Cardiac fibroblast (primary cell): ENCODE results near the gene COL23A1.

Source experiments
- DNase-seq, 2 donors: peaks; one replicate each; pipeline versions ENCODE4 v3.0.0 to v3.0.0-alpha.2; 2010; ENCODE audit warnings: low read depth in 2 of 2
- H3K4me3 ChIP-seq, 2 donors: replicated peaks in 1 of 2; 1 replicate in 1 of 2; 2 replicates in 1 of 2; pipeline ENCODE4 v1.5.1; 2011; ENCODE audit warnings: low read depth in 2 of 2, low read length in 2 of 2, mild to moderate bottlenecking in 2 of 2, moderate library complexity in 1 of 2
- CTCF ChIP-seq: IDR thresholded peaks from one replicate; pipeline ENCODE4 v1.5.1; 2011; ENCODE audit warnings: low read depth, mild to moderate bottlenecking, low read length, inconsistent platforms

The COL23A1 gene

DNA sequence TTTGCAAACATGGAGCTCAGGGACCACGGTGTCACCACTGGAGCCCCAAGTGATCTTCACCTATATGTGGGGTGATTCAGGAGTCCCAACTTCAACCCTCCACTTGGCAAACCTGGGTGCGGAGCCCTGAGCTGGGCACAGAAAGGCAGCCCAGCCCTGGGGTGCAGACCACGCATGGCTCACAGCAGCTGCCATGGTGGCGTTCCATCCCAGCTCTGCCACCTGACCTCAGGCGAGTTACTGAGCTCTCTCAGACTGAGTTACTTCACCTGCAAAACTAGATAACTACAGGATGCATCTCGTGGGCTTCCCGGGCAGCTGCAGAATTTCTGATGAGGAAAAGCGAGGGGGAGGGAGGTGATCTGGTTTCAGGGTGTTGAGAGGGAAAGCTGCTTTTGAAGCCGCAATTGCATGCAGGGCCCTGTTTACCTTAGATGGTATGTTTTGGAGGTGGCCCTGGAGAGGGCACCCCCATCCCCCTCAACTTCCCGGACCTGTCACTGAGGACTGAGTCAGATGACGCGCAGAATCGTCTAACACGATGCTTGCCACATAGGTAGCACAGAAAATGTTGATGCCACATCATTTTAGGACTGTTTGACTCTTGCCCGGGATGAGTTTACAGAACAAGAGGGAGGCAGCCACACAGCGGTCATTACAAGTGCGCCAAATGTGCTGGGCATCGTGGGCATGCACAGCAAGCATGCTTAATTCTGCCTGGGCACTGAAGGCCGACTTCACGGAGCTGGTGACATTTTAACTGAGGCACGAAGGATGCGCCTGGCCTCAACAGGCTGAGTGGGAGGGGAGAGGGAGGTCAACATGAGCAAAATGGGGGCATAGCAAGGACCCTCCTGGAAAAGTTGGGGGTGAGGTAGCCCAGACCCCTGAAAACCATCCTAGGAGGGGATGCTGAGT, 154.6 kb downstream of the COL23A1 start:
- H3K4me3 ChIP-seq = no peak overlapping the region
- TF ChIP-seq CTCF = no peak
- no peak for DNase-seq

DNA sequence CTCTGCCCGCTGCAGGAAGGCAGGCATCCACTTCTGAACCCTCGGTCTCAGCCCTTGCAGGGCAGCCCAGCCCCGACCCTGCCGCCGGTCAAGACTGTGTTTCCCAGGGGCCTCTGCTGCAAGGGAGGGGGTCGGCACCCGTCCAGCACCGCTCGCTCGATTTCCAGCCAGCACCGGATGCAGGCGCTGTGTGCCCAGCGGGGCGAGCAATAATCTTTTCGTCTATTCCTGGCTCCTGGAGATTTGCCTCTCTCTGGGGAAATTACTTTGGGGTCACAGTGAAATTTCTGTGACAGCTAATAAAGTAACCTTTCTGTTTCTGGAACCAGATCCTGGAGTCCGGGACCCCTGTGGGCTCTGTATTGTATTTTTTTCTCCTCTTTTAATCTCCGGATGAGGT, 155.3 kb downstream of the COL23A1 start:
- no peak for TF ChIP-seq CTCF
- no peak overlapping the region for H3K4me3 ChIP-seq
- no peak for DNase-seq

DNA sequence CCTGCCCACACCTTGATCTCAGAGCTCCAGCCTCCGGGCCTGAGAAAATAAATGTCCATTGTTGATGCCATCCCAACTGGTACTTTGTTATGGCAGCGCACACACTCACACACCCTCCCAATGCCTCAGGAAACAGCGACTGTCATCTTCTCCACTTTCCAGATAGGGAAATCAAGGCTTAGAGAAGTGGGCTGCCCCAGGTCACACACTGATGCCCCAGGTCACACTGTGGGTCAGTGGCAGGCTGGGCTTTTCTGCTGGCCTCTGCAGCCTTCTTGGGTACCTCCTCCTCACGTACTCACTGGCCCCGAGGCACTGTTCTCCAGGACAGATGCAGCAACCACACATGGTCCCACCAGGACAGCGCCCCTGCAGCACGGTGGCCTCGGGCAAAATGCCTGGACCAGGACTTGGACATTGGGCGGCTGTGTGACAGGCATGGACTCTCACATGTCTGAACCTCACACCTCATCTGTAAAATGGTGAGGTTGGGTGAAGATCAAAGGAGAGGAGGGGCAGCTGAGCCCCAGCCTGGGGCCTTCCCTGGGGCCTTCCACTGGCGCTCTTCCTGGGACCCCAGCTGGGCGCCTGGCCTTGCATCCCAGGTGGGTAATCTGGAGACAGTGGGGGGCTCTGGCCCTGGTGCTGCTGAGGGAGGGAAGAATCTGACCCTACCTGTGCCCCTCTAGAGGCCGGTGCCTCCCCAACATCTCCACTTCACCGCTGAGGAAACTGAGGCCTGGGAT, 156.0 kb downstream of the COL23A1 start:
- H3K4me3 ChIP-seq = no peak overlapping the region
- DNase-seq = no peak
- no peak for TF ChIP-seq CTCF

DNA sequence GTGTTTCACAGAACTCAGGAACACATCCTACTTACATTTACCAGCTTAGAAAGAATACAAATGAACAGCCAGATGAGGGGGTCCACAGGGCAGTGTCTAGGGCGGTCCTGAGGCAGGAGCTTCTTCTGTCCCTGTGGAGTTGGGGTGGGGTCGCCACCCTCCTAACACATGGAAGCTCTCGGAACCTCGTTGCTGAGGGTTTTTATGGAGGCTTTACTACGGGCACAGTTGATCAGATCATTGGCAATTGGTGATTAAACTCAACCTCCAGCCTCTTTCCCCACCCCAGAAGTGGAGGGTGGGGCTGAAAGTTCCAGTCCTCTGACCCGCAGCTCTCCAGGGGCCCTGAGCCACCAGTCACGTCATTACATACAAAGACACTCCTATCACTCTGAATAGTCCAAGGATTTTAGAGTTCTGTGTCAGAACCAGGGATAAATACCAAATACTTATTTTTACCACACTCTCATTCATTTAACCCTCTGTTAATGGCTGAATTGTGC, 156.9 kb downstream of the COL23A1 start:
- no peak for DNase-seq
- no peak for TF ChIP-seq CTCF
- H3K4me3 ChIP-seq = no peak overlapping the region

DNA sequence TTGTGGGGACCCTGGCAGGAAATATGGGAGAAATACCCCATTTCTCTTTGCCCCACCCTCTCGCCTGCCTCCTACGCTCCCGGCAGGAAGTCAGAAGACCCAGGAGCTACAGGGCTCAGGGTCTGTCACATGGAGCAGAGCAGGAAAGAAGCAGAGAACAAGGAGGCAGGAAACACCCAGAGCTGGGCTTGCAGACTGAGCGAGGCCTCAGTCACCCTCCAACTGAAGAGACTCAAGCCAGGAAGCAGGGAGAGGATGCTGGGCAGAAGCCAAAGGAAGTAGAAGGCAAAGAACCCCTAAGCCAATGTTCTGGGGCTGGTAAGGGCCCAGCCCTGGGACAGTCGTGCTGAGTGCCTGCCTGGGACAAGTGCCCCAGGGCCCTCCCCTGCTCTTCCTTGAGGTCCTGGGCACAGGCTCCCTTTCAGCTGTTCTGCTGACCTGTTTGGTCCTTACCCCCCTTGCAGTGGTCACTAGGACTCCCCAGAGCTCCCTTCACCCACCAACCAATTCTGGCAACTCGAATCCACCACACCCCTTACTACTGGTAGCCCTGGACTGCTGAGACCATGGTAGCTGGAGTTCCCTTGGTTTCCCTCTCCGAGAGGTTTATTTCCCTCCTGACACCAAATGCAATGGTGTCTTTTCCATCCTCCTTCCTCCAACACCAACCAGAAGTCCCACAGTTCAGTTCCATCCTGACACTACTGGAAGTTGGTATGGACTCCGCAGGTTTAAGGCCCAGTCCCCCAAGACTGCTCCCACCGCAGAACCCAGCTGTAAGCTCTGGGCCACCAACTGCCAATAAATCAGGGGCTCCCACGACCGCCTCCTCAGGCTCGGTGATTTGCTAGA, 157.5 kb downstream of the COL23A1 start:
- TF ChIP-seq CTCF = no peak
- no peak for DNase-seq
- no peak overlapping the region for H3K4me3 ChIP-seq

GRCh38 chr5:178431782-178432165, 158.4 kb downstream of the COL23A1 start:
- no peak for TF ChIP-seq CTCF
- H3K4me3 ChIP-seq = no peak overlapping the region
- no peak for DNase-seq
